ENCODE results near the gene NDOR1. TPM values are rescaled to one million over a fixed set of nuclear protein-coding genes. Genes with fewer than 3 reads are reported as not detected.
A peak's percentile ranks its signal among the peaks of the same experiment; 100 is the strongest.

NDOR1 gene
- total RNA-seq, 1 donor from 2014 or later = 39.4 TPM

DNA sequence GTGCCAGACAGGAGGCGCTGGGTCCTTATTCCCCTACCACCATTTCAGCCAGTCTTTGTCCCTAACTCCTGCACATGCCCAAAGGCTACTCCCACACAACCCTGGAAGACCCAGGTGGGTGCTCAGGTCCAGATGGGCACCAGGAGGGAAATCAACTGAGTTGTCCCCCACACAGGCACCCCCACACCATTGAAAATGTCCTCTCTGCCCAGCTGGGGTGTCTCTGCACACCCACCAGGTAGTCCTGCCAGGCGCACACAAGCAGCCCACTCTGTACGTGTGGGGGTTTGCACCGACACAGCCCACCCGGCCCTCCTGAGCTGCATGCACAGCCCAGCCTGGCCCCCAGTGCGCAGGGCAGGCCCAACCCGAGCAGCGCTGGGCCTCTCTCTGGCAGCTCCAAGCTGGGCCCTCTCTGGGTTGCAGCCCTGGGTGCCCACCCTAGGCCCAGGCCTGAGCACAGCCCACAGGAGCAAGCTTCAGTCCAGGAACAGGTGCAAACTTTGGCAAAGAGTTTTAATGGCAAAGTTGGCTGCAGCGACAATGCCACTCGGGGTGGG, 14.3 kb downstream of the NDOR1 start:
- peaks cover 2% of the 10 kb centered on the region for H3K27me3 Mint-ChIP-seq (ENCODE audit: low read depth)
- H3K36me3 Mint-ChIP-seq (ENCODE audit: low read depth) = no peaks in the 10 kb centered on the region
- H3K4me1 Mint-ChIP-seq = no peaks in the 10 kb centered on the region
- no peak overlapping the region for H3K27ac Mint-ChIP-seq (ENCODE audit: unreplicated experiment)
- no peaks in the 10 kb centered on the region for H3K9me3 Mint-ChIP-seq
- H3K4me3 Mint-ChIP-seq = peak overlapping the region; percentile 49
- TF ChIP-seq CTCF (conservative IDR thresholded peaks at IDR 0.05) = no peak
- DNase-seq (ENCODE audit: low read depth, low spot score) = no peak

DNA sequence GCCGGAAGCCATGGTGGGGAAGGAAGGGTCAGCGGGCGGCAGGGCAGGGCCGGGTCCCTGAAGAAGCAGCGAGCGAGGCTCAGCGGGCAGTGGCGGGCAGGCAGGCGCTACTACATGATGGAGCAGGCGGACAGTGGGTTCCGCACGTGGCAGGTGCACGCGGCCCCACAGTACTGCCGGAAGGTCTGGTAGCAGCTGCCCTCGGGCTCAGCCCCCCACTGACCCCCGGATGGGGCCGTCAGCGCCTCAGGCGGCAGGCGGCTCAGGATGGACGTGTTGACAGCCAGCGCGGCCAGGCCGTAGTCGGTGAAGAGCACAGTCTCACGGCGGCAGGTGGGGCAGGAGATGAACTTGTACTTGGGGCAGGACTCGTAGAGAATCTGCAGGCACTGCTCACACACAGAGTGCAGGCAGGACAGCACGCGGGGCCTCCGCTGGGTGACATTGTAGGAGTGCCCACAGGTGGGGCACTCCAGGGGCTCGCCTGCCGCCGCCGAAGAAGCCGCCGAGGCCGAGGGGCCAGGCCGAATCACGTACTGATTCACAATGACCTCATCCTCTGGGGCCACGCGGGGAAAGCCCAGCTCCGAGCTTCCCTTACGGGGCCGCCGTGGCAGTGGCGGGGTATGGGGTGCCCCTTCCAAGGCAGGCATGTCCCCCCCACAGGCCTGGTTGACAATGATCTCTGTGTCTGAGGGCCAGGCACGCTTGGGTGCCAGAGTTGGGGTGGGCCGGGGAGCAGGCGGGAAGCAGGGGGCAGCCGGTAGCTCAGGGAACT, 15.0 kb downstream of the NDOR1 start:
- DNase-seq (ENCODE audit: low read depth, low spot score) = no peak
- no peaks in the 10 kb centered on the region for H3K9me3 Mint-ChIP-seq
- no peak overlapping the region for H3K27ac Mint-ChIP-seq (ENCODE audit: unreplicated experiment)
- TF ChIP-seq CTCF (conservative IDR thresholded peaks at IDR 0.05) = no peak
- H3K36me3 Mint-ChIP-seq (ENCODE audit: low read depth) = no peaks in the 10 kb centered on the region
- no peaks in the 10 kb centered on the region for H3K4me1 Mint-ChIP-seq
- peaks cover 2% of the 10 kb centered on the region for H3K27me3 Mint-ChIP-seq (ENCODE audit: low read depth)
- peak overlapping the region; percentile 54 for H3K4me3 Mint-ChIP-seq

DNA sequence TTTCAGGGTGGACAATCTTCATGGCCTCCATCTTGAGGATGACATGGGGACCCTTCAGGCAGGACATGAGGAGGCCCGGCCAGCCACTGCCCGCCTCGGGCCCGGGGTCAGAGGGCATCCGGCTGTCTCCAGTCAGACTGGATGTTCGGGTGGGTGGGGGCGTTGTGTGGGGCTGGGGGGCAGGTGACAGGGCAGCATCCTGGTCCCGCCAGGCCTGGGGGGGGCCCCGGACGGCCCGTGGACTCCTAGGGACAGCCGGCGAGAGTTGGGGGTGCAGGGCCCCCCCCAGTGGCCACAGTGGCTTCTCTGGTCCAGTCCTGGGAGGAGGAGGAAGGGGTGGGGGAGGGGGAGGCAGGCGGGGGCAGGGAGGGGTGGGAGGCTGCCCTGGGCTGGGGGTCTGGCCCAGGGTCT, 15.6 kb downstream of the NDOR1 start:
- H3K27me3 Mint-ChIP-seq (ENCODE audit: low read depth) = peaks cover 2% of the 10 kb centered on the region
- no peaks in the 10 kb centered on the region for H3K4me1 Mint-ChIP-seq
- DNase-seq (ENCODE audit: low read depth, low spot score) = no peak
- no peaks in the 10 kb centered on the region for H3K36me3 Mint-ChIP-seq (ENCODE audit: low read depth)
- H3K27ac Mint-ChIP-seq (ENCODE audit: unreplicated experiment) = no peak overlapping the region
- TF ChIP-seq CTCF (conservative IDR thresholded peaks at IDR 0.05) = no peak
- H3K4me3 Mint-ChIP-seq = peak overlapping the region; percentile 54
- H3K9me3 Mint-ChIP-seq = no peaks in the 10 kb centered on the region

GRCh38 chr9:137221506-137222111, 16.1 kb downstream of the NDOR1 start:
- H3K27ac Mint-ChIP-seq (ENCODE audit: unreplicated experiment) = no peak overlapping the region
- H3K4me1 Mint-ChIP-seq = no peaks in the 10 kb centered on the region
- no peak for TF ChIP-seq CTCF (conservative IDR thresholded peaks at IDR 0.05)
- H3K27me3 Mint-ChIP-seq (ENCODE audit: low read depth) = peaks cover 2% of the 10 kb centered on the region
- no peaks in the 10 kb centered on the region for H3K9me3 Mint-ChIP-seq
- H3K36me3 Mint-ChIP-seq (ENCODE audit: low read depth) = no peaks in the 10 kb centered on the region
- H3K4me3 Mint-ChIP-seq = no peak overlapping the region
- DNase-seq (ENCODE audit: low read depth, low spot score) = no peak

DNA sequence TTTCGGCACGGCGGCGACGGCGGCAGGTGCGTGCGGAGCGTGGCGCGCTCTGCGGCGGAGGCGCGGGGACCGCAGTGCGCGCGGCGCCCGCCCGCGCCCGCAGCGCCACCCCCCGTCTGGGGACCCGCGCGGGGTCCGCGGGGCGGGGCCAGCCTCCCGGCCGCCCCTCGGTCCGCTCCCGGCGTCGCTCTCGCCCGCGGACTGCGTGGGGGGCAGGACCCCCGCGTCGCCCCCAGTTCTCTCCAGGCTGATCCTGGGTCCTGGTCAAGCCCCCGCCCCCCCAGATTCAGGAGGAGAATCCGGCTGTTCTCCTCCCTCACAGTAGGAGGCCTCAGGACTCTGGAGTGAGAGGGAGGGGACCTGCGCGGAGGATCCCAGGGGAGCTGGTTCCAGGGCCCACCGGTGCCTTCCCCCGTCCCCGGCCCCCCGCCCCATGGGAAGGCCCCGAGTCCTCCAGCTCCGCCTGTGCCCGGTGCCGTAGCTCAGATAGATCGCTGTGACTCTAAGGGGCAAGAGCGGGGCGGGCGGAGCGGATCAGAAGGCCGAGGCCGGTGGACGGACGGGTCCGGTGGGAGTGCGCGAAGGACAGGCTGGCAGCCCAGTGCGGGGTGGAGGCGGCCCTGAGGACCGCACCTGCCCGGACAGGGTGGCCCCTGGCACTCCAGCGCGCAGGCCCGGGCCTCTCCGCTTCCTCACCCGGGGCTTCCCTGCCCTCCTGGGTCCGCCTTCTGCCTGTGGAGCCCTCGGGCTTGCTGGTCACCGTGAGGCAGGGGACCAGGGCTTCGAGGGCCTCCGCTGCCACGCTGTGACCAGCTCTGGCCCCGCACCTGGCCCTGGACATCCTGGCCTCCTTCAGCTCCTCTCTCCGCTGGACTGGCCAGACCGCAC, 16.9 kb downstream of the NDOR1 start, which contains the start of gene RNF208:
TSS of gene RNF208 (minus strand) at position 51 of the 888 bp plus-strand sequence. CDS start 1,028 bp downstream, outside the sequence.
- H3K4me1 Mint-ChIP-seq = peaks cover under 1% of the 10 kb centered on the region
- peak within 1 kb of the TSS; percentile 85 for H3K4me3 Mint-ChIP-seq
- peak within 1 kb of the TSS; percentile 81 for H3K27ac Mint-ChIP-seq (ENCODE audit: unreplicated experiment)
- peaks cover 3% of the 10 kb centered on the region for H3K27me3 Mint-ChIP-seq (ENCODE audit: low read depth)
- no peak for DNase-seq (ENCODE audit: low read depth, low spot score)
- TF ChIP-seq CTCF (conservative IDR thresholded peaks at IDR 0.05) = no peak
- H3K9me3 Mint-ChIP-seq = no peaks in the 10 kb centered on the region
- no peaks in the 10 kb centered on the region for H3K36me3 Mint-ChIP-seq (ENCODE audit: low read depth)
